ENCODE measurements around the gene BEAN1.

Gene BEAN1

DNA sequence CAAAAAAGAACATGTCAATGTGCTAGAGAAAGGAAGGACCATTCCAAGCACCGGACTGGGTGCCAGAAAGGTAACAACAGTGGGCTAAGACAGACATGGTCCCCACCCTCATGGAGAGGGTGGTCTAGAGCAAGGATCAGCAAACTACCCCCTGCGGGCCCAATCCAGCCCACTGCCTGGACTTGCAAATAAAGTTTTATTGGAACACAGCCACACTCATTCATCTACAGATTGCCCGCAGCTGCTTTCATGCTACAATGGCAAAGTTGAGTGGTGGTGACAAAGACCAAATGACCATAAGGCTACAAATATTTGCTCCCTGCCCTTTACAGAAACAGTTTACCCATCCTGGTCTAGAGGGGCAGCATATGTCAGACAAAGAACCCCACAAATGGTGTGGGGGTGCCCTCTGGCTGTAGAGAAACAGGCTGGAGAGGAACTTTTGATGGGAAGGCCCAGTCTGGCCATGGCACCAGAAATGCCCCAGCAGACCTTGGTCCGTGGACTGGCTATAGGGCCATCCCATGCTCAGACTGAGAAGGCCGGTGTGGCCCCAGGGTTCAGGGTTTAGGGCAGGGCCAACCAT lies 45.4 kb upstream of the BEAN1 start:
- H3K4me1 ChIP-seq (ENCODE audit: control insufficient read depth in 1 of 2, insufficient read depth in 1 of 2, low read depth in 1 of 2, low read length in 1 of 2) = no peaks in the 10 kb centered on the region
- no peaks in the 10 kb centered on the region for H3K27me3 ChIP-seq
- H3K9me3 ChIP-seq = no peaks in the 10 kb centered on the region
- H3K4me3 ChIP-seq (ENCODE audit: low read depth in 1 of 2, low read length in 1 of 2) = no peak overlapping the region
- TF ChIP-seq, protein P1, sequence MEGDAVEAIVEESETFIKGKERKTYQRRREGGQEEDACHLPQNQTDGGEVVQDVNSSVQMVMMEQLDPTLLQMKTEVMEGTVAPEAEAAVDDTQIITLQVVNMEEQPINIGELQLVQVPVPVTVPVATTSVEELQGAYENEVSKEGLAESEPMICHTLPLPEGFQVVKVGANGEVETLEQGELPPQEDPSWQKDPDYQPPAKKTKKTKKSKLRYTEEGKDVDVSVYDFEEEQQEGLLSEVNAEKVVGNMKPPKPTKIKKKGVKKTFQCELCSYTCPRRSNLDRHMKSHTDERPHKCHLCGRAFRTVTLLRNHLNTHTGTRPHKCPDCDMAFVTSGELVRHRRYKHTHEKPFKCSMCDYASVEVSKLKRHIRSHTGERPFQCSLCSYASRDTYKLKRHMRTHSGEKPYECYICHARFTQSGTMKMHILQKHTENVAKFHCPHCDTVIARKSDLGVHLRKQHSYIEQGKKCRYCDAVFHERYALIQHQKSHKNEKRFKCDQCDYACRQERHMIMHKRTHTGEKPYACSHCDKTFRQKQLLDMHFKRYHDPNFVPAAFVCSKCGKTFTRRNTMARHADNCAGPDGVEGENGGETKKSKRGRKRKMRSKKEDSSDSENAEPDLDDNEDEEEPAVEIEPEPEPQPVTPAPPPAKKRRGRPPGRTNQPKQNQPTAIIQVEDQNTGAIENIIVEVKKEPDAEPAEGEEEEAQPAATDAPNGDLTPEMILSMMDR (IDR thresholded peaks at IDR 0.05) = no peak
- H3K36me3 ChIP-seq = no peaks in the 10 kb centered on the region
- no peak overlapping the region for H3K27ac ChIP-seq

DNA sequence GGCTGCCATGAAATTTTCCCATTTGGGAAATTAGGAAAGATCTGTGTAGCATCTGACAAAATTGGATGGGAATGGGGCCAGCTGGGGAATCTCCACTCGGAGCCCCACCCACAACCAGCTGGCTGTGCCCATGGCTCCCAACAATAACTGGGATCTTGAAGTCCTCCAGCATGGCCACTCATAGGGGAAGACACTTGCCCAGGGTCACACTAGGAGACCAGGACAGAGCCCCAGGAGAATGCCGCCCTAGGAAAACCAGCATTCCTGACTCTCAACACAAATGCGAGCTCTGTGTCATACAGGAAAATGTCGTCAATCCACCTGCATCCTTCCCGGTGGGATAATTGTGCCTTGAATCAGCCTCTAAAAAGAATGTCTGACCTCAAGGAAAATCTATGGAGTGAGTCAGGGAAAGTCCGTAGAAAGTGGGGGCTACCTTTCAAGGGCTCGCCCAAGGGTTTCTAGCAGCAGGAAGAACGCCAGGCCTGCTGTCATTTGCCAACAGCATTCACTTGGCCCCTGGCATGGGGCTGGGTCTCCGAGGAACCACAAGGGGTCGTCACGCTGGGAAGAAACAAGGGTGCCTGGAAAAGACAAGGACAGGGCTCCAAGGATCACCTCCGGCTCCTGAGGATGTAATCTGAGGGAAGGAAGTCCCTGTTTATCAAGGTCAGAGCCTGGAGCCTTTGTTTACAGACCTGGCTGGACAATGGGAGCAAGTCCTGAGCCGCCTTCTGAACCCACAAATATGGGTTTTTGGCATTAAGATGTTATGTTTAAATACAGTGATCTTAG lies 44.7 kb upstream of the BEAN1 start:
- H3K27ac ChIP-seq = no peak overlapping the region
- TF ChIP-seq, protein P1 (IDR thresholded peaks at IDR 0.05) = no peak
- H3K4me3 ChIP-seq (ENCODE audit: low read depth in 1 of 2, low read length in 1 of 2) = no peak overlapping the region
- no peaks in the 10 kb centered on the region for H3K27me3 ChIP-seq
- no peaks in the 10 kb centered on the region for H3K4me1 ChIP-seq (ENCODE audit: control insufficient read depth in 1 of 2, insufficient read depth in 1 of 2, low read depth in 1 of 2, low read length in 1 of 2)
- no peaks in the 10 kb centered on the region for H3K36me3 ChIP-seq
- H3K9me3 ChIP-seq = no peaks in the 10 kb centered on the region

DNA sequence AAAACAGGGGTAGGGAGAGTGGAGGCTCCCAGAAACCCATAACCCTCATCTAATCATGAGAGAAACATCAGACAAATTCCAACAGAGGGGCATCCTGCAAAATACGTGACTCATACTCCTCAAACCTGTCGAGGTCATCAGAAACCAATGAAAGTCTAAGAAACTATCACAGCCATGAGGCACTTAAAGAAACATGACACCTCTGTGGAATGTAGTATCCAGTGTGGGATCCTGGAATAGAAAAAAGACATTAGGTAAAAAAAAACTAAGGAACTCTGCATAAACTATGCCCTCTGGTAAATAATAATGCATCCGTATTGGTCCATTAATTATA lies 44.2 kb upstream of the BEAN1 start:
- no peaks in the 10 kb centered on the region for H3K27me3 ChIP-seq
- H3K36me3 ChIP-seq = no peaks in the 10 kb centered on the region
- H3K4me1 ChIP-seq (ENCODE audit: control insufficient read depth in 1 of 2, insufficient read depth in 1 of 2, low read depth in 1 of 2, low read length in 1 of 2) = no peaks in the 10 kb centered on the region
- H3K4me3 ChIP-seq (ENCODE audit: low read depth in 1 of 2, low read length in 1 of 2) = no peak overlapping the region
- H3K9me3 ChIP-seq = no peaks in the 10 kb centered on the region
- TF ChIP-seq, protein P1 (IDR thresholded peaks at IDR 0.05) = no peak
- H3K27ac ChIP-seq = no peak overlapping the region

DNA sequence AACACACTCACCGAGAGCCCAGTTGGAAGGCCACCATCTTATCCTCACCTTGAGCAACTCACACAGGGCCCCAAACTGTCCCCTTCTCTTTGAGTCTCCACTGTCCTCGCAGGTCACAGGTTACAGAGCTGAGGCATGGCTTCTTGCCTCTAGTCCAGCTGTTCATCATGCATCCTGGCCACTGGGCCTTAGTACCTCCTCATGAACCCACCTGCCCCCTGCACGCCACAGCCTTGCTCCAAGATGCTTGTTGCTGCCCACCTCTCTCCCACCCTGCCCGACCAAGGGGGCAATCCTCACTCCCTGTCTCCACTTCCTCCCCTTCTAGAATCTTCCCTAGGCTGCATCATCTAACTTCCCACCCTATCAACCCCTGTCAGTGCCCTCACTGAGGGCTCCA lies 43.5 kb upstream of the BEAN1 start:
- TF ChIP-seq, protein P1 (IDR thresholded peaks at IDR 0.05) = no peak
- Histone ChIP-seq H3K27me3 (no peaks in the 10 kb centered on the region), H3K36me3 (no peaks in the 10 kb centered on the region), H3K4me1 (ENCODE audit: control insufficient read depth in 1 of 2, insufficient read depth in 1 of 2, low read depth in 1 of 2, low read length in 1 of 2) (no peaks in the 10 kb centered on the region), H3K27ac (no peak overlapping the region), H3K4me3 (ENCODE audit: low read depth in 1 of 2, low read length in 1 of 2) (no peak overlapping the region), H3K9me3 (no peaks in the 10 kb centered on the region)

- TF ChIP-seq, protein P1 (IDR thresholded peaks at IDR 0.05) = no peak
- no peaks in the 10 kb centered on the region for H3K4me1 ChIP-seq (ENCODE audit: control insufficient read depth in 1 of 2, insufficient read depth in 1 of 2, low read depth in 1 of 2, low read length in 1 of 2)
- H3K9me3 ChIP-seq = no peaks in the 10 kb centered on the region
- no peak overlapping the region for H3K4me3 ChIP-seq (ENCODE audit: low read depth in 1 of 2, low read length in 1 of 2)
- H3K27ac ChIP-seq = no peak overlapping the region
- no peaks in the 10 kb centered on the region for H3K27me3 ChIP-seq
- H3K36me3 ChIP-seq = no peaks in the 10 kb centered on the region
These were observed 41.7 kb upstream of the BEAN1 start for GRCh38 chr16:66385415-66385814.

Measured in neutrophil (primary cell).